Activated T-cell treated with anti-CD3 and anti-CD28 coated beads, Interleukin-2, amount 50 U/mL, for 72 hours (primary cell): ENCODE results near the gene IGHMBP2. TPM values are rescaled to one million over a fixed set of nuclear protein-coding genes. Genes with fewer than 3 reads are reported as not detected.
A peak's percentile ranks its signal among the peaks of the same experiment; 100 is the strongest.
"Not testable (repeated sequence)": the region's sequence is repeated elsewhere in the genome, so short reads cannot be mapped to it uniquely, and the experiment has no call there.

Experiments used
- ATAC-seq, 2 donors: fragments of 150-1000 bp; cut with Tn5 transposase; replicated peaks in 1 of 2; 2 replicates each; pipeline ENCODE4 v1.10.0; 2021; ENCODE audit warnings: moderate library complexity in 2 of 2, mild to moderate bottlenecking in 1 of 2
- DNase-seq, 2 donors: peaks; one replicate each; pipeline ENCODE4 v3.0.0; 2021 to 2022; ENCODE audit warnings: mixed read lengths in 1 of 2
- H3K27ac Mint-ChIP-seq: one replicate; pipeline ENCODE4 v1.8.0; 2022; ENCODE audit warnings: mild to moderate bottlenecking, moderate library complexity, mixed read lengths
- H3K27me3 Mint-ChIP-seq: one replicate; pipeline ENCODE4 v1.8.0; 2022; ENCODE audit warnings: low read depth, mixed read lengths
- H3K36me3 Mint-ChIP-seq, 2 donors: one replicate each; pipeline ENCODE4 v1.8.0; 2022; ENCODE audit warnings: mixed read lengths in 2 of 2, mild to moderate bottlenecking in 1 of 2; ENCODE audit not compliant: insufficient read depth in 2 of 2
- H3K4me1 Mint-ChIP-seq: one replicate; pipeline ENCODE4 v1.8.0; 2022; ENCODE audit warnings: low read depth, mixed read lengths
- H3K4me3 Mint-ChIP-seq, 2 donors: one replicate each; pipeline ENCODE4 v1.8.0; 2022; ENCODE audit warnings: mild to moderate bottlenecking in 2 of 2, mixed read lengths in 2 of 2, moderate library complexity in 2 of 2
- H3K9me3 Mint-ChIP-seq, 2 donors: one replicate each; pipeline ENCODE4 v1.8.0; 2022; ENCODE audit warnings: mixed read lengths in 2 of 2
- total RNA-seq, 2 donors: library from RNA; stranded (reverse); gene quantifications; one replicate each; pipeline ENCODE4 v1.2.3, GENCODE V29; 2022

IGHMBP2 gene
- total RNA-seq, 2 donors from 2014 or later, result 29.2 to 40.6 TPM

DNA sequence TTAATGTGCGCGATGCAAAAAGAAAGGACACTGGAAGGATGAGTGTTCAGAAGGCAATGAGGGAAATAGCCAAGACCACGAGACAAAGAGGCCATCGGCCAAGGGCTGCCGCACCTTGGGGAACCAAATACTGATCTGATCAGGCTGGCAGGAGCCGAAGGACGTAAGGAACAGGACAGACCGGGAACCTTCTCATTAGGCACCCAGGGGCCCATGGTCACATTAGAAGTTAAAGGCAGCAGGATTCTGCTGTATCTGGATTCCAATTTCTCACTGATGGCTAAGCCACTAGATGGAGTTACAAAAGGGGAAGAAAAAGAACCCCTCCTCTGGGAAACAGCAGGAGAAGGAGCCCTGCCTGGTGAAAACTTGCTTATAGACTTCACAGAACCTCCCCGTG, 33.2 kb upstream of the IGHMBP2 start:
- peak overlapping the region; percentile 73 to 96 for H3K4me3 Mint-ChIP-seq
- H3K27ac Mint-ChIP-seq, result no peak overlapping the region

GRCh38 chr11:68872216-68873003, 31.3 kb upstream of the IGHMBP2 start:
- Mint-ChIP-seq H3K9me3 (no peaks in the 10 kb centered on the region), H3K36me3 (no peaks in the 10 kb centered on the region)
- no peak for ATAC-seq

More for the DNA sequence above, 33.2 kb upstream of the IGHMBP2 start:
- Mint-ChIP-seq H3K9me3 (no peaks in the 10 kb centered on the region), H3K4me1 (peaks cover 13% of the 10 kb centered on the region), H3K27me3 (peaks cover 27% of the 10 kb centered on the region), H3K36me3 (no peaks in the 10 kb centered on the region)
- DNase-seq, result no peak
- no peak for ATAC-seq

DNA sequence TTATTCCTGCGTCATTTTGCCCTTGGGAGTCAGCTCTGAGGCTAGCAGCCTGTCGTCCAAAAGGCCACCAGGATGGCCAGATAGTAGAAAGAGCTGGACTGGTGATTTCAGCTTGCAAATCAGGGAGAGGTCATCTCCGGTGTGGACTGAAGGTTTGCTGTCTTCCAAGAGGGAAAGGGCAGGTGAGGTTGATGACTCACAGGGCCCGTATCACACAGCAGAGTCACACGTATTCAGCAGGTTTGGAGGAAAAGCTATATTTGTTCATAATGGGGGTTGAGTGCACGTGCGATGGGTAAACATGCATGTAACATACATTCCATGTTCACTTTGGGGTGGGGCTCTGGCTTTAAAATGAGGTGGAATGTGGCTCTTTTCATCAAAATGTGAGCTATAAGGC, 25.7 kb upstream of the IGHMBP2 start:
- H3K27me3 Mint-ChIP-seq, result no peaks in the 10 kb centered on the region
- H3K4me3 Mint-ChIP-seq, result no peak overlapping the region
- H3K9me3 Mint-ChIP-seq, result no peaks in the 10 kb centered on the region
- no peaks in the 10 kb centered on the region for H3K36me3 Mint-ChIP-seq
- H3K4me1 Mint-ChIP-seq, result peaks cover 5% of the 10 kb centered on the region
- no peak for ATAC-seq
- no peak overlapping the region for H3K27ac Mint-ChIP-seq
- DNase-seq, result no peak

More at GRCh38 chr11:68872216-68873003, 31.3 kb upstream of the IGHMBP2 start:
- Mint-ChIP-seq H3K4me1 (peaks cover 13% of the 10 kb centered on the region), H3K27ac (no peak overlapping the region), H3K4me3 (no peak overlapping the region), H3K27me3 (peaks cover 27% of the 10 kb centered on the region)
- no peak for DNase-seq

DNA sequence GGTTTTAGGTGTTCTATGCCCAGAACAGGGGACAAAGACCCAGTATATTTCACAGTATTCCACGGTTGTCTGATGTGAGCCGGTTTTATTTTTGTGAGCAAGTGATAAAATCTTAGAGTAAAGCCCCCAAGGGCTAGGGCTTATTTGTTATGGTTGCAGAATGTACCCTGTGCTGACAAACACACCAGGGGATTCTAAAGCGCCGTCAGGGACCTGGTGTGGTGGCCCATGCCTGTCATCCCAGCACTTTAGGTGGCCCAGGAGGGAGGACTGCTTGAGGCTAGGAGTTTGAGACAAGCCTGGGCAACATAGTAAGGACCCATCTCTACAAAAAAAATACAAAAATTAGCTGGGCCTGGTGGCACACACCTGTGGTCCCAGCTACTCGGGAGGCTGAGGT, 22.8 kb upstream of the IGHMBP2 start:
- no peak overlapping the region for H3K4me3 Mint-ChIP-seq

GRCh38 chr11:68881320-68881719, 22.4 kb upstream of the IGHMBP2 start:
- ATAC-seq (no peak), DNase-seq (no peak)
- H3K27me3 Mint-ChIP-seq, result no peaks in the 10 kb centered on the region
- H3K4me1 Mint-ChIP-seq, result peaks cover 5% of the 10 kb centered on the region
- no peak overlapping the region for H3K27ac Mint-ChIP-seq
- no peaks in the 10 kb centered on the region for H3K9me3 Mint-ChIP-seq
- no peaks in the 10 kb centered on the region for H3K36me3 Mint-ChIP-seq
- H3K4me3 Mint-ChIP-seq, result no peak overlapping the region

More for the DNA sequence above, 22.8 kb upstream of the IGHMBP2 start:
- DNase-seq (no peak), ATAC-seq (no peak)
- Mint-ChIP-seq H3K27me3 (no peaks in the 10 kb centered on the region), H3K36me3 (no peaks in the 10 kb centered on the region), H3K9me3 (no peaks in the 10 kb centered on the region), H3K27ac (no peak overlapping the region), H3K4me1 (peaks cover 5% of the 10 kb centered on the region)

GRCh38 chr11:68882391-68882790, 21.3 kb upstream of the IGHMBP2 start:
- Mint-ChIP-seq H3K27me3 (no peaks in the 10 kb centered on the region), H3K4me3 (no peak overlapping the region), H3K27ac (no peak overlapping the region), H3K4me1 (peaks cover 5% of the 10 kb centered on the region), H3K36me3 (peaks cover 1% of the 10 kb centered on the region in 2 donors), H3K9me3 (no peaks in the 10 kb centered on the region)
- no peak for DNase-seq
- ATAC-seq, result no peak

DNA sequence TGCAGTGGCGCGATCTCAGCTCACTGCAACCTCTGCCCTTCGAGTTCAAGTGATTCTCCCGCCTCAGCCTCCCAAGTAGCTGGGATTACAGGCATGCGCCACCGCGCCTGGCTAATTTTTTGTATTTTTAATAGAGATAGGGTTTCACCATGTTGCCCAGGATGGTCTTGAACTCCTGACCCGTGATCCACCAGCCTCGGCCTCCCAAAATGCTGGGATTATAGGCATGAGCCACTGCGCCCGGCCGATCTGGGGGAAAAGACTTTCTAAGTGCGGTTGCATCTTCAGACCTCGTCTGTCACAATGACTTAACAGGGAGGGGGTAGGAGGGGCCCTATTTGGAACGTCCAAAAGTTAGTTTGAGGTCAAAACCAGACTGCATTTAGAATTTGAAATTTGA, 18.9 kb upstream of the IGHMBP2 start:
- H3K4me3 Mint-ChIP-seq, H3K9me3 Mint-ChIP-seq, ATAC-seq, H3K4me1 Mint-ChIP-seq, H3K36me3 Mint-ChIP-seq, H3K27ac Mint-ChIP-seq, DNase-seq, H3K27me3 Mint-ChIP-seq: not testable (repeated sequence)

DNA sequence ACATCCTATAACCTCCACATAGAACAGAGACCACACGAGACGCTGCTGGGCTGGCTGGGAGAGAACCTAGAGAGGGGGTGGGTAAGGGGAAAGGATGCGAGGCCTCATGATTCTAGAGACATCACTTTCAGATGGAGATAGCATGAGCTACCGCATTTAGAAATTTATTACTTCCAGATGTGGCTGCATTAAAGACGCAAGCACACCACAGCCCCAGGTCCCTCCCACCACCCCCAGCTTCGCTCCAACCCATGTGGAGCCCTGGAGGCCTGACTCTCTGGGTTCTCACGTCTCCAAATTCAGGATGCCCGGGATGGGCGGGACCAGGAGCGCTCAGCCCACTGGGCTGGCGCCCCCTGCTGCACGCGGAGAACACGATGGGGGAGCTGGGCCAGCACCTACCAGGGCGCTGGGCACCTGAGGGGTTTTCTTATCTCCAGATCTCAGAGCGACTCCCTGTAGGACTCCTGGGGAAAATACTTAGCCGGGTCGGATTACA, 13.7 kb upstream of the IGHMBP2 start:
- H3K27me3 Mint-ChIP-seq, result no peaks in the 10 kb centered on the region
- no peak for DNase-seq
- ATAC-seq, result no peak
- H3K9me3 Mint-ChIP-seq, result no peaks in the 10 kb centered on the region
- H3K36me3 Mint-ChIP-seq, result peaks cover 6% of the 10 kb centered on the region in 2 donors
- H3K27ac Mint-ChIP-seq, result no peak overlapping the region
- no peaks in the 10 kb centered on the region for H3K4me1 Mint-ChIP-seq
- H3K4me3 Mint-ChIP-seq, result no peak overlapping the region

DNA sequence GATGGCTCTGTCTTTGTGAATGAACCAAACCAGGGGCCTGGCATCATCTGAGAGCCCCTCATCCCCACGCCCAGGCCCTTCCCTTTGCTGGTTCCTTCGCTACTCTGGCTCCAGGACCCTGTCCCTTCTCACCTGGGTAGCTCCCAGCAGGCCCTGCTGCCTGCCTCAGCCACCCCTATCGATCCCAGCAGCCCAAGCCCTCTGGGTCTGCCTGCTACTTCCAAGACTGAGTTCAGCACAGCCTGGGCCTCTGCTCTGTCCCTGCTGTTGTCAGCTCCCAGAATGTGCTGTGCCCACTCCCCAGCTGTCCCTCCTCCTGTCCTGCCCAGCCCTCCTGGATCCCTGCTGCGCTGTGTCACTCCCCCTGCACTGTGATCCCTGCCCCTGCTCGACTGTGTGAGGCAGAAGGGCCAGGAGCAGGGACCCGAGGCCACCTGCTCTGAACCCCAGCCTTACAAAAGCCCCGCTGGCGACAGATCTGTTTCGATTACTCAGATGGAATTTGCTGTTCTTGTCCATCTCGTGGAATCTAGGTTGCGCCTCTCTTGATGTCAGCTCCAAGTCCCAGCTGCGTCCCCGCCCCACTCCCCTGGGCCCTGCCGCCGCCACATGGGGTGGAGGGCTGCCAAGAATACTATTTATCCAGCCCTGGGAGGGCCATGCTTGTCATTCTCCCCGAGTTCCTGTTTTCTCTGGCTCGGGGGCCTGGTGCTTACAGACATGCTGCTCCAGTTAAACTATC, 13.0 kb upstream of the IGHMBP2 start:
- peaks cover 6% of the 10 kb centered on the region in 2 donors for H3K36me3 Mint-ChIP-seq
- H3K4me1 Mint-ChIP-seq, result no peaks in the 10 kb centered on the region
- no peaks in the 10 kb centered on the region for H3K9me3 Mint-ChIP-seq
- no peaks in the 10 kb centered on the region for H3K27me3 Mint-ChIP-seq
- DNase-seq (no peak), ATAC-seq (no peak)
- H3K4me3 Mint-ChIP-seq, result no peak overlapping the region
- no peak overlapping the region for H3K27ac Mint-ChIP-seq

GRCh38 chr11:68891351-68891948, 12.2 kb upstream of the IGHMBP2 start:
- DNase-seq (no peak), ATAC-seq (no peak)
- H3K36me3 Mint-ChIP-seq, result peaks cover 6 to 8% of the 10 kb centered on the region in 2 donors

DNA sequence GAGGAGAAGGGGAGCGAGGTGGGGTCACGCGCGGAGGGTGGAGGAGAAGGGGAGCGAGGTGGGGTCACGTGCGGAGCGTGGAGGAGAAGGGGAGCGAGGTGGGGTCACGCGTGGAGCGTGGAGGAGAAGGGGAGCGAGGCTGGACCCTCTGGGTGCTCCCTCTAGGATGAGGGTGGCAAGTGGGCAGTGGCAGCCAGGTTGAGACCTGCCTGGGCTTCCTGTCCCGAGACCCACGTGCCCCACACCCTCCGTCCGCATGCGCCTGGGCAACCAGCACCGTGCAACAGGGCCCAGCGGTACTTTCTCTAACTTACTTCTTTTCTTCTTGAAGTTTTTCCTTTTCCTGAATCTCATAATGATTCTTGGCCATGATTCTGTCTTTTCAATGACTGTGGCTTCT, 11.1 kb upstream of the IGHMBP2 start:
- Mint-ChIP-seq H3K27ac (no peak overlapping the region), H3K4me1 (no peaks in the 10 kb centered on the region), H3K4me3 (no peak overlapping the region), H3K9me3 (no peaks in the 10 kb centered on the region), H3K27me3 (no peaks in the 10 kb centered on the region), H3K36me3 (peaks cover 4 to 7% of the 10 kb centered on the region in 2 donors)
- ATAC-seq (no peak), DNase-seq (no peak)

More at GRCh38 chr11:68891351-68891948, 12.2 kb upstream of the IGHMBP2 start:
- Mint-ChIP-seq H3K4me1 (no peaks in the 10 kb centered on the region), H3K4me3 (no peak overlapping the region), H3K27ac (no peak overlapping the region), H3K27me3 (no peaks in the 10 kb centered on the region), H3K9me3 (no peaks in the 10 kb centered on the region)

DNA sequence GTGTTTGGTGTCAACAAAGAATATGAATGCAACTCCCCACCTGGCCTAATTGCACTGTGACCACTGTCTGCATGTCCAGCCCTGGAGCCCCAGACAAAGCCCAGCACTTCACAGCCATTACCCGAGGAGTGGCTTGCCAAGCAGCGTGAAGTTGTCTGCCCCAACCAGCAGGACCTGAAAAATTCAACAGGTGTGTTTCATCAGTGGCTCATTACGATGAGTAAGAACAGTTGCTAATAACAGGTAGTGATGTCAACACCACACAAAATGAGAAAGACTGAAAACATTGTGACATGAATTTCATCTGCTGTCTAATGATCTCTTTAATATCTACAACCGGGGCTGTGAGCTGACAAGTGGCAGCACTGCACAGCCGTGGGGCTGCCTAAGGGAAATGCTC, 10.4 kb upstream of the IGHMBP2 start:
- H3K36me3 Mint-ChIP-seq, result peaks cover 4 to 9% of the 10 kb centered on the region in 2 donors
- DNase-seq (no peak), ATAC-seq (no peak)
- no peaks in the 10 kb centered on the region for H3K9me3 Mint-ChIP-seq
- H3K4me1 Mint-ChIP-seq, result no peaks in the 10 kb centered on the region
- H3K27ac Mint-ChIP-seq, result no peak overlapping the region
- no peak overlapping the region for H3K4me3 Mint-ChIP-seq
- H3K27me3 Mint-ChIP-seq, result no peaks in the 10 kb centered on the region
